Spinal cord (tissue), 10 donors: ENCODE measurements around the gene CTSO. TPM values are rescaled to one million over a fixed set of nuclear protein-coding genes. Genes with fewer than 3 reads are reported as not detected.
"Not testable (repeated sequence)": the region's sequence is repeated elsewhere in the genome, so short reads cannot be mapped to it uniquely, and the experiment has no call there.

Experiments used
- DNase-seq, 6 donors: peaks; one replicate each; pipeline versions ENCODE4 v3.0.0 to v3.0.0-alpha.2; 2013 to 2015; ENCODE audit warnings: low spot score in 6 of 6, low read depth in 4 of 6
- H3K27ac ChIP-seq: one replicate; pipeline ENCODE4 v1.5.1; 2013; ENCODE audit warnings: low read depth, low read length, control low read depth
- H3K27me3 ChIP-seq: one replicate; pipeline ENCODE4 v1.6.1; 2013; ENCODE audit warnings: low read length; ENCODE audit not compliant: control insufficient read depth, insufficient read depth
- H3K36me3 ChIP-seq: one replicate; pipeline ENCODE4 v1.6.1; 2013; ENCODE audit warnings: low read length; ENCODE audit not compliant: control insufficient read depth, insufficient read depth
- H3K4me1 ChIP-seq: one replicate; pipeline ENCODE4 v1.6.1; 2013; ENCODE audit warnings: low read length; ENCODE audit not compliant: control insufficient read depth, insufficient read depth
- H3K4me3 ChIP-seq: one replicate; pipeline ENCODE4 v1.5.1; 2013; ENCODE audit warnings: low read depth, low read length, control low read depth
- H3K9me3 ChIP-seq: one replicate; pipeline ENCODE4 v1.6.1; 2013; ENCODE audit warnings: low read length; ENCODE audit not compliant: control insufficient read depth, insufficient read depth
- WGBS: methylation state at CpG from one replicate; pipeline ENCODE4 v1.1.5; 2013; ENCODE audit warnings: missing lambda C conversion rate; ENCODE audit not compliant: insufficient coverage; 5-methylcytosine and 5-hydroxymethylcytosine counted together
- polyA plus RNA-seq, 2 donors: library from polyadenylated mRNA; unstranded; fragments of 120-200 nt; gene quantifications; one replicate each; pipeline ENCODE4 v1.2.1, GENCODE V29; 2013; ENCODE audit not compliant: insufficient read length in 2 of 2
- total RNA-seq, 2 donors: library from RNA; depleted of rRNA in 1 of 2; stranded (reverse); fragments of 120-200 nt in 1 of 2; fragments of >200 nt in 1 of 2; gene quantifications; one replicate each; pipeline versions ENCODE4 v1.2.3 to v1.2.4, GENCODE V29; 2013 to 2014
- donor health status: healthy.

Gene CTSO
- total and polyA plus RNA-seq, 4 donors, result 18.2 to 38.3 (median 22.0) TPM

GRCh38 chr4:155899891-155900290 is 53.8 kb downstream of the CTSO start:
- no peaks in the 10 kb centered on the region for H3K27me3 ChIP-seq
- H3K36me3 ChIP-seq, result no peaks in the 10 kb centered on the region
- no peak overlapping the region for H3K4me3 ChIP-seq
- H3K27ac ChIP-seq, result no peak overlapping the region
- DNase-seq, result no peak
- WGBS, result no CpG with 5 or more reads among the region's 3 CpGs
- no peaks in the 10 kb centered on the region for H3K9me3 ChIP-seq
- H3K4me1 ChIP-seq, result no peaks in the 10 kb centered on the region

- not testable (repeated sequence) for H3K27me3 ChIP-seq, H3K27ac ChIP-seq, DNase-seq, H3K4me1 ChIP-seq, H3K36me3 ChIP-seq, H3K9me3 ChIP-seq, H3K4me3 ChIP-seq
- no CpG with 5 or more reads among the region's 2 CpGs for WGBS
Measured at GRCh38 chr4:155898371-155898770, 55.3 kb downstream of the CTSO start.

DNA sequence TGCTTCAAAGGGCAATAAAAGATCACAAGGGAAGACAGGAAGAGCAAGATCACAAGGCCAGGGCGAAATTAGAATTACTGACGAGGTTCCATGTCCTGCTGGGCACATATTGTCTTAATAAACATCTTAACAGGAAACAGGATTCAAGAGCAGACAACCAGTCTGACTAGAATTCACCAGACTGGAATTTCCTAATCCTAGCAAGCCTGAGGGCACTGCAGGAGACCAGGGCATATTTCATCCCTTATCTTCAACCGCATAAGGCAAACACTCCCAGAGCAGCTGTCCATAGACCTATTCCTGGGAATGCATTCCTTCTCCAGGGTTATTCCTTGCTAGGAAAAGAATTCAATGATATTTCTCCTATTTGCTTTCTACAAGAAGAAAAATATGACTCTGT is 62.6 kb downstream of the CTSO start:
- Histone ChIP-seq H3K36me3 (no peaks in the 10 kb centered on the region), H3K27me3 (no peaks in the 10 kb centered on the region), H3K9me3 (no peaks in the 10 kb centered on the region), H3K4me1 (no peaks in the 10 kb centered on the region), H3K27ac (no peak overlapping the region), H3K4me3 (no peak overlapping the region)
- WGBS, result 100% methylated on average over 1 of the region's 3 CpGs
- DNase-seq, result no peak

DNA sequence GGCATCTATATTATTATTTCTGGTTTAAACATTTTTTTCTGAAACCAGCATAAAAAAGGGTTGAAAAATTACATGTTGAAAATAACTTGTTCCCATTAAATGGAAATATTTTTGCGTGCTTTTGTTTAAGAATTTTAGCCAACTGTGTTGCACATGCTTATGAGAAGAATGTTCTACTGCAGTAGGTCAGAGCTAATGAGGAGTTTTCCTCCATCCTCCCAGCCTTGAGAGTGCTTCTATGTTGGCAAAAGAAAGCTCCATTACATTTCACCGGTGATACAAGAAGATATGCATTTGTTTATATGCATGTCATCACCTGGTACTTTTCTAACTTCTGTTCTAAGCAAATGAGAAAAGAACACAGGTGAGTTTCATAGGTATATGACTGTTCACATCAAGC is 63.7 kb downstream of the CTSO start:
- no peak for DNase-seq
- Histone ChIP-seq H3K27ac (no peak overlapping the region), H3K4me1 (no peaks in the 10 kb centered on the region), H3K4me3 (no peak overlapping the region), H3K36me3 (no peaks in the 10 kb centered on the region), H3K9me3 (no peaks in the 10 kb centered on the region), H3K27me3 (no peaks in the 10 kb centered on the region)
- no CpG with 5 or more reads among the region's 2 CpGs for WGBS

DNA sequence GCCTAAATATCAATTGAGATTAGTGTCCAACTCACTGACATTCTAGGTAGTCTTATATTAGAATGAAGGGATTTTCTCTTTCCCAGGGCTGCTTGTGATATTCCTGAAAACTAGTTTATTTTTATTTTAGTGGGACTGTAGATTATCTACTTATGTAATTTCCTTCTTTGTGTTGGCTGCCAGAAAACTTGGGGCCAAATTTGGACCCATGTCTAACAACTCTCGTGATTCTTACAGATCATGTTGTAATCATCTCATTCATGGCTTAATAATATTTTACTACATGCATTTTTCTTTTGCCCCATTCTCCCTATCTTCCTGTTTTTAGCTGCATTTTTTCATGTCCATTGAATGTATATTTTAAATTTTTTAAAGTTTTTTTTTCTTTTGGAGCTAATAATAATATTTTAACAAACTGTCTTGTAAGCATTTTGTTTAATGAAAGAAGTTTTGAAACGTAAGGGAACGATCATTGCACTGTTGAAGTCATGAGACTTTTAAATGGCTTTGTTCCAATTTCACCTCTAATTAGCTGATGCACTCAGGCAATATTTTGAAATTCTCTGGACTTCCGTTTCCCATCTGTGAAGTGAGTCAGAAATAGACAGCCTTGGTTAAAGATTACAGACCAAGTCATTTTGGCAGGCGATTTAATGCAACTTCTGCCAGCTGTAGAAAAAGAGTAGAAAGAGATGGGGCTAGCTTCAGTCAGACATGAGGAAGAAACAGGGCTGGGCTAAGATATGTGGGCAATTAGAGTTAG is 64.5 kb downstream of the CTSO start:
- no peak overlapping the region for H3K4me3 ChIP-seq
- DNase-seq, result peak in 2 of 6 donors; percentile 12 to 17
- H3K36me3 ChIP-seq, result no peaks in the 10 kb centered on the region
- H3K27me3 ChIP-seq, result no peaks in the 10 kb centered on the region
- WGBS, result 58% methylated on average over 2 of the region's 5 CpGs
- no peak overlapping the region for H3K27ac ChIP-seq
- no peaks in the 10 kb centered on the region for H3K9me3 ChIP-seq
- no peaks in the 10 kb centered on the region for H3K4me1 ChIP-seq

GRCh38 chr4:155887847-155888570 is 65.7 kb downstream of the CTSO start:
- no peaks in the 10 kb centered on the region for H3K36me3 ChIP-seq
- no peak for DNase-seq
- H3K27me3 ChIP-seq, result no peaks in the 10 kb centered on the region
- H3K4me1 ChIP-seq, result no peaks in the 10 kb centered on the region
- 100% methylated on average over 3 of the region's 6 CpGs for WGBS
- H3K9me3 ChIP-seq, result no peaks in the 10 kb centered on the region
- no peak overlapping the region for H3K27ac ChIP-seq
- H3K4me3 ChIP-seq, result no peak overlapping the region

- no peak overlapping the region for H3K27ac ChIP-seq
Measured at GRCh38 chr4:155887045-155887444, 66.6 kb downstream of the CTSO start.

DNA sequence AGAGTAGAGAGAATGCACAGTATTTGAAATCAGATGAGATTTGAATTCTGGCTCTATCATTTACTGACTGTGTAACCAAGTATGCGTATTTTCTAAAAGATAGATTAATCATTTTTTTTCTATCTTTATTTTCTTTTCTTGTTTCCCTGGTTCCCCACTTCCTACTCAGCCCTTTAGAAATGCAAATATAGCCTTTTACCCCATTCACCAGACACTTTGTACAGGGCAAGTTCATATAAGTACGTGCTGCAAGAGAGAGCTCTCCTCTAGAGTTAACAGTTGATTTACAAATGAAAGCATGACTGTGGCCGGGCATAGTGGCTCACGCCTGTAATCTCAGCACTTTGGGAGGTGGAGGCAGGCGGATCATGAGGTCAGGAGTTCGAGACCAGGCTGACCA is 68.0 kb downstream of the CTSO start:
- no peaks in the 10 kb centered on the region for H3K4me1 ChIP-seq
- no peaks in the 10 kb centered on the region for H3K9me3 ChIP-seq
- no CpG with 5 or more reads among the region's 6 CpGs for WGBS
- no peak overlapping the region for H3K27ac ChIP-seq
- no peak for DNase-seq
- no peaks in the 10 kb centered on the region for H3K36me3 ChIP-seq
- no peaks in the 10 kb centered on the region for H3K27me3 ChIP-seq
- H3K4me3 ChIP-seq, result no peak overlapping the region

More at GRCh38 chr4:155887045-155887444, 66.6 kb downstream of the CTSO start:
- Histone ChIP-seq H3K9me3 (no peaks in the 10 kb centered on the region), H3K4me3 (no peak overlapping the region), H3K27me3 (no peaks in the 10 kb centered on the region), H3K4me1 (no peaks in the 10 kb centered on the region), H3K36me3 (no peaks in the 10 kb centered on the region)
- no peak for DNase-seq
- WGBS, result no CpG with 5 or more reads among the region's 1 CpG

GRCh38 chr4:155883895-155884294 is 69.8 kb downstream of the CTSO start:
- no peaks in the 10 kb centered on the region for H3K9me3 ChIP-seq
- no peaks in the 10 kb centered on the region for H3K36me3 ChIP-seq
- H3K4me3 ChIP-seq, result no peak overlapping the region
- 78% methylated on average over 3 of the region's 3 CpGs for WGBS
- H3K4me1 ChIP-seq, result no peaks in the 10 kb centered on the region
- DNase-seq, result no peak
- no peaks in the 10 kb centered on the region for H3K27me3 ChIP-seq
- no peak overlapping the region for H3K27ac ChIP-seq

DNA sequence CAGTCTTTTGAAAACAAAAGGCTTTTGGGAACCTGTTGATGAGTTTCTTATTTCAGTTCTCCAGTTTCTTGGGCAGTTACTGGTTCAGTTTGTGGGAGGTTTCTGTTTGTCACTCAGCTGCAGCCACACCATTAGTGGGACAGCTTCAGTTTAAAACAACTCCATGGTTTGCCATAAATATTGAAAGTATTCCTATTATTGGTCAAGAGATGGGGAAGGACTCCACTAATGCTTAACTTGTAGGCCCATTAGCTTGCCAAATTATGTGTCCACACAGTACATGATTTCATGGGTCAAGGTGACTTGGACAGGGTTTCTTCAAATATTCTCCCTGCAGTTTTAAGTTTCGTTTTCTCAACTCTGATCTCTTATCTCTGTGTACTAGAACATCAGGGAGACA is 72.1 kb downstream of the CTSO start:
- Histone ChIP-seq H3K36me3 (no peaks in the 10 kb centered on the region), H3K4me1 (no peaks in the 10 kb centered on the region), H3K27ac (no peak overlapping the region), H3K9me3 (no peaks in the 10 kb centered on the region), H3K4me3 (no peak overlapping the region), H3K27me3 (no peaks in the 10 kb centered on the region)
- no peak for DNase-seq
- no CpG with 5 or more reads among the region's 1 CpG for WGBS
